ENCODE results near the gene RSPO4. TPM values are rescaled to one million over a fixed set of nuclear protein-coding genes. Genes with fewer than 3 reads are reported as not detected.

The RSPO4 gene
- total and polyA plus RNA-seq, 2 of the 8 experiments (the other 6 are each of a cell fraction or from before 2014, with no cell fraction given) = 3.4 to 6.4 TPM

GRCh38 chr20:1037039-1037438, 34.9 kb upstream of the RSPO4 start:
- Histone ChIP-seq H2AK5ac (ENCODE audit: low read depth, low read length) (no peak overlapping the region), H3K23ac (ENCODE audit: insufficient read length) (no peak overlapping the region), H3K9me3 (ENCODE audit: insufficient read depth in 2 of 2, low read depth in 1 of 2, low read length in 1 of 2) (no peaks in the 10 kb centered on the region), H2BK12ac (ENCODE audit: low read depth, low read length) (no peak overlapping the region), H2BK5ac (ENCODE audit: low read depth, low read length) (no peak overlapping the region), H4K91ac (replicated peaks; ENCODE audit: insufficient read length, low read length) (no peak overlapping the region), H3K56ac (replicated peaks; ENCODE audit: insufficient read length, low read depth, low read length) (no peak overlapping the region), H3K36me3 (ENCODE audit: control insufficient read depth in 2 of 4, insufficient read depth in 4 of 4, low read length in 3 of 4) (no peaks in the 10 kb centered on the region), H4K20me1 (replicated peaks in 1 of 2; ENCODE audit: control insufficient read depth in 1 of 2, insufficient read depth in 2 of 2, low read length in 2 of 2) (no peaks in the 10 kb centered on the region), H3K27me3 (replicated peaks in 1 of 4; ENCODE audit: control insufficient read depth in 3 of 4, extremely low read depth in 1 of 4, insufficient read depth in 3 of 4, low read length in 3 of 4) (no peaks in the 10 kb centered on the region; a peak in 1 of 7 replicates), H2BK20ac (ENCODE audit: low read length) (no peak overlapping the region), H2BK15ac (ENCODE audit: low read length) (no peak overlapping the region), H3K4me3 (ENCODE audit: extremely low read depth in 1 of 4, insufficient read depth in 2 of 4, low read depth in 3 of 4, low read length in 4 of 4) (no peak overlapping the region), H3K9ac (replicated peaks in 1 of 4; ENCODE audit: extremely low read depth in 1 of 4, low read depth in 3 of 4, low read length in 3 of 4) (no peak overlapping the region), H4K5ac (ENCODE audit: insufficient read length, low read depth, low read length) (no peak overlapping the region), H3K18ac (ENCODE audit: extremely low read depth, low read length) (no peak overlapping the region), H3K79me1 (ENCODE audit: low read depth, low read length) (no peaks in the 10 kb centered on the region), H4K8ac (ENCODE audit: extremely low read depth, insufficient read depth, low read length) (no peak overlapping the region), H3K79me2 (ENCODE audit: control insufficient read depth in 1 of 2, insufficient read depth in 2 of 2, low read length in 2 of 2) (no peaks in the 10 kb centered on the region), H3K14ac (ENCODE audit: insufficient read length) (no peak overlapping the region), H2AFZ (ENCODE audit: low read length) (no peak overlapping the region), H3K4me1 (replicated peaks in 1 of 4; ENCODE audit: control insufficient read depth in 3 of 4, insufficient read depth in 4 of 4, low read length in 3 of 4) (no peaks in the 10 kb centered on the region), H3K4ac (replicated peaks; ENCODE audit: insufficient read length, low read depth, low read length) (no peak overlapping the region), H3K27ac (ENCODE audit: low read depth, low read length) (no peak overlapping the region), H3K23me2 (ENCODE audit: low read depth, low read length) (no peaks in the 10 kb centered on the region), H3K4me2 (ENCODE audit: insufficient read depth in 1 of 2, low read depth in 2 of 2, low read length in 2 of 2) (no peak overlapping the region), H2BK120ac (replicated peaks; ENCODE audit: low read depth, low read length) (no peak overlapping the region)
- WGBS, 2 experiments (ENCODE audit: extremely low coverage in 1 of 2, insufficient coverage in 1 of 2, insufficient read length in 1 of 2, insufficient replicate concordance in 2 of 2, low coverage in 1 of 2, low lambda C conversion rate in 2 of 2, missing lambda C conversion rate in 1 of 2) = 88% methylated on average over 2 of the region's 2 CpGs; no CpG with 5 or more reads in 1 of the 2 experiments
- POLR2A ChIA-PET (ENCODE audit: partially characterized antibody) = no interaction called here
- TF ChIP-seq SUZ12 (IDR thresholded peaks at IDR 0.05; ENCODE audit: low read length) (no peak), KDM1A (IDR thresholded peaks at IDR 0.05; ENCODE audit: borderline replicate concordance, low read length) (peak; percentile 76; the same call in 1 of the 2 replicates), HDAC2 (IDR thresholded peaks at IDR 0.05; ENCODE audit: borderline replicate concordance in 1 of 2, low read depth in 2 of 2, low read length in 2 of 2) (0 out of 4 replicates have a peak, but pooled peaks of 1 of the 2 experiments have one; percentile 34)
- FAIRE-seq = no peak
- DNase-seq (ENCODE audit: low read depth in 1 of 2, low spot score in 2 of 2) = no peak
- CTCF ChIA-PET (ENCODE audit: partially characterized antibody) = no interaction called here

All from H1 (cell line).